IMR-90 (cell line): ENCODE data around the gene ACSS1.

ENCODE experiments used
- BHLHE40 ChIP-seq: fragments of 150-350 bp; IDR thresholded peaks from 2 replicates; pipeline ENCODE4 v1.6.1; 2016; ENCODE audit warnings: mild to moderate bottlenecking, low read depth, low read length
- CHD1 ChIP-seq: IDR thresholded peaks from 2 replicates; pipeline ENCODE4 v1.6.1; 2012; ENCODE audit warnings: low read depth, low read length, improper control_type of control experiment
- CTCF ChIP-seq: conservative IDR thresholded peaks from 2 replicates; pipeline ENCODE4 v1.5.1; 2012; ENCODE audit warnings: mild to moderate bottlenecking, low read depth, low read length, improper control_type of control experiment
- MXI1 ChIP-seq: IDR thresholded peaks from 2 replicates; pipeline ENCODE4 v1.6.1; 2012; ENCODE audit warnings: low read depth, mild to moderate bottlenecking, low read length, moderate library complexity, borderline replicate concordance

- TF ChIP-seq CTCF (no peak), MXI1 (no peak), BHLHE40 (no peak), CHD1 (no peak)
These were observed 87.2 kb downstream of the ACSS1 start for GRCh38 chr20:24970754-24971153.
